BJ (cell line): Measurements from ENCODE around the gene EAF1. TPM values are rescaled to one million over a fixed set of nuclear protein-coding genes. Genes with fewer than 3 reads are reported as not detected.
"Not testable (repeated sequence)": the region's sequence is repeated elsewhere in the genome, so short reads cannot be mapped to it uniquely, and the experiment has no call there.

ENCODE experiments used
- CTCF ChIA-PET: fragments of 350-600 bp; formaldehyde crosslinking; extraction: SDS; loops from one replicate; lab custom pipeline; 2021; ENCODE audit warnings: antibody characterized with exemption, inconsistent platforms; lab: Yijun Ruan, JAX
- POLR2A ChIA-PET: fragments of 300-600 bp; sonication (Branson Sonifier 250); formaldehyde crosslinking; extraction: SDS; loops from one replicate; lab custom pipeline; 2021; ENCODE audit warnings: antibody characterized with exemption; lab: Charles Lee
- DNase-seq: peaks from one replicate; pipeline ENCODE4 v3.0.0-alpha.2; 2011; ENCODE audit warnings: low read depth
- H3K27me3 ChIP-seq: 2 replicates; pipeline ENCODE4 v1.6.0; 2011; ENCODE audit warnings: low read length; ENCODE audit not compliant: control insufficient read depth, insufficient read depth
- H3K36me3 ChIP-seq: 2 replicates; pipeline ENCODE4 v1.5.1; 2011; ENCODE audit warnings: low read length; ENCODE audit not compliant: control insufficient read depth, insufficient read depth
- H3K4me3 ChIP-seq: 2 replicates; pipeline ENCODE4 v1.5.1; 2011; ENCODE audit warnings: low read depth, mild to moderate bottlenecking, control low read depth, low read length
- polyA plus RNA-seq: library from polyadenylated mRNA; depleted of rRNA; stranded (reverse); fragments of >200 nt; gene quantifications from 2 replicates; pipeline ENCODE4 v1.2.3, GENCODE V29; 2011
- TF ChIP-seq, protein P1 (sequence below): IDR thresholded peaks from 2 replicates; pipeline ENCODE4 v1.5.1; 2011; ENCODE audit warnings: low read depth, mild to moderate bottlenecking, control low read depth, inconsistent platforms, low read length, moderate library complexity; ENCODE audit not compliant: insufficient read depth

EAF1 gene
- polyA plus RNA-seq, 1 experiment, result 8.6 TPM

DNA sequence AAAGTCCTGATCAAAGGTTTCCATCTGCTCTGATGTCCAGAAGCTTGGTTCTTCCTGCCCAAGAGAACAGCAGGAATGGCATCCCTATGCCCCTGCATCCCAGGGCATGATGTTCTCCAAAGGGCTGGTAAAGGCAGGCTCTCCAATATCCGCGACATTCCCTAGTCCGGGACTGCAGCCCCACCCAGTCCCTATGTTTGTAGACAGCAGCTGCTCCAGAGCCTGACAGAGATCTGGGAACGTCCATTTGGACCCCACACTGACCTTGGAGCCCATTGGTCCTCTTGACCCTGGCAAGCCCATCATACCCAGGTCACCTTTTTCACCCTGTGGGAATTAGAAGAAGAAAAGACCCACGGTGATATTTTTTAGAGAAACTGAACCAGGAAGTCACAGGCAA is 47.8 kb downstream of the EAF1 start:
- Histone ChIP-seq H3K4me3 (no peak overlapping the region), H3K27me3 (peaks cover 3% of the 10 kb centered on the region; the same call in 1 of the 2 replicates), H3K36me3 (no peaks in the 10 kb centered on the region)
- ChIA-PET POLR2A (no interaction called here), CTCF (interaction anchor here (1.2 kb wide), 1 partner anchor 21 kb away, joined by 3 read pairs; no protein-coding TSS in a partner anchor)
- no peak for DNase-seq
- TF ChIP-seq, protein P1, sequence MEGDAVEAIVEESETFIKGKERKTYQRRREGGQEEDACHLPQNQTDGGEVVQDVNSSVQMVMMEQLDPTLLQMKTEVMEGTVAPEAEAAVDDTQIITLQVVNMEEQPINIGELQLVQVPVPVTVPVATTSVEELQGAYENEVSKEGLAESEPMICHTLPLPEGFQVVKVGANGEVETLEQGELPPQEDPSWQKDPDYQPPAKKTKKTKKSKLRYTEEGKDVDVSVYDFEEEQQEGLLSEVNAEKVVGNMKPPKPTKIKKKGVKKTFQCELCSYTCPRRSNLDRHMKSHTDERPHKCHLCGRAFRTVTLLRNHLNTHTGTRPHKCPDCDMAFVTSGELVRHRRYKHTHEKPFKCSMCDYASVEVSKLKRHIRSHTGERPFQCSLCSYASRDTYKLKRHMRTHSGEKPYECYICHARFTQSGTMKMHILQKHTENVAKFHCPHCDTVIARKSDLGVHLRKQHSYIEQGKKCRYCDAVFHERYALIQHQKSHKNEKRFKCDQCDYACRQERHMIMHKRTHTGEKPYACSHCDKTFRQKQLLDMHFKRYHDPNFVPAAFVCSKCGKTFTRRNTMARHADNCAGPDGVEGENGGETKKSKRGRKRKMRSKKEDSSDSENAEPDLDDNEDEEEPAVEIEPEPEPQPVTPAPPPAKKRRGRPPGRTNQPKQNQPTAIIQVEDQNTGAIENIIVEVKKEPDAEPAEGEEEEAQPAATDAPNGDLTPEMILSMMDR, result no peak

DNA sequence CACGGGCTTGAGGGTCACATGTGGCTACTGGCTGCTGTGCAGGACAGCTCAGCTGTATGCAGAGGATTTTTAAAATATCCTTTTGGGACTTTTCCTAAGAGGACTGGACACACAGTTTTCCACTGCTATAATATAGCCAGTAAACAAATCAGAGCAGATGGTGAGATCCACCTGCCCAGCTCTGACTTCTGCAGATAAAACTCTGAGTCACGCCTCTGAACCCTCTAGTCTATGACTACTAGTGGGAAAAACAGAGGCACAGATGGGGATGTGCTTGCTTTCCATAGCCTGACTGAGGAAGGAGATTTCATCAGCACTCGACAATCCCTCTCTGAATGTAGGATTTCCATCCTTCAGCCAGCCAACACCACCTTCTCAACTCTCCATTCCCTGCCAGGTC is 49.0 kb downstream of the EAF1 start:
- ChIA-PET CTCF (no interaction called here), POLR2A (no interaction called here)
- H3K36me3 ChIP-seq, result no peaks in the 10 kb centered on the region
- no peaks in the 10 kb centered on the region for H3K27me3 ChIP-seq
- no peak for DNase-seq
- no peak overlapping the region for H3K4me3 ChIP-seq
- TF ChIP-seq, protein P1, result no peak

DNA sequence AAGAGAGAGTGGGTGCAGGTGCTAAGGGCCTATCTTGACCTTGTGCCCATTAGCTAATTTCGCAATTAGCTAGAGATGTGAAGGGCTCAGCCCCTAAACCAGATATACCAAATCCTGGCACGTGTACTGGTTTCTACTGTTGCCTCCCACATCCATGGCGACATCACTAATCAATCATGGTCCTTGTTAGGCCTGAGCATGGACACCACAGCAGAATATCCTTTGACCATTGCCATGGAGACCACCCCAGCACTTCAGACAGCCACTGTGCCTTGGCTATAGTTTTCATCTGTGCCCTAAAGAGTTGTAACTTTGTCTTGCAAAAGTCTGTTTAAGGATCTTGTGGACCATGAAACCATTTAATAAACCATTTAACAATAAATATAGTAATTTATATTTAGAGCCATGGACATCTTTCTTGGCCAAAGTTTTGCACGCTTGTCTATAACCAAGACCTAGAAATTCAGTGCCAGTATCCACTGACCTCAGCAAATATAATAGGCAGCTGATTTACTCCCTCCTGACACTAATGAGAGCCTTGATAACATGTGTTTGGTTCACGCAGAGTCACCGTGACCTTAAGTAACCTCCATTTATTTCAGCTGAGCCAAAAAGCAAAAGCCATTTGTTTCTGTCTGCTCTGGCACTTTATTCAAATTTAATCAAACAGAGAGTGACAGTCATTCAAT is 50.7 kb downstream of the EAF1 start:
- no peak overlapping the region for H3K4me3 ChIP-seq
- DNase-seq, result no peak
- TF ChIP-seq, protein P1, result no peak
- POLR2A ChIA-PET, result no interaction called here
- no peaks in the 10 kb centered on the region for H3K27me3 ChIP-seq
- CTCF ChIA-PET, result interaction anchor here (1.2 kb wide), 1 partner anchor 8 kb away, joined by 3 read pairs; no protein-coding TSS in a partner anchor
- H3K36me3 ChIP-seq, result no peaks in the 10 kb centered on the region

DNA sequence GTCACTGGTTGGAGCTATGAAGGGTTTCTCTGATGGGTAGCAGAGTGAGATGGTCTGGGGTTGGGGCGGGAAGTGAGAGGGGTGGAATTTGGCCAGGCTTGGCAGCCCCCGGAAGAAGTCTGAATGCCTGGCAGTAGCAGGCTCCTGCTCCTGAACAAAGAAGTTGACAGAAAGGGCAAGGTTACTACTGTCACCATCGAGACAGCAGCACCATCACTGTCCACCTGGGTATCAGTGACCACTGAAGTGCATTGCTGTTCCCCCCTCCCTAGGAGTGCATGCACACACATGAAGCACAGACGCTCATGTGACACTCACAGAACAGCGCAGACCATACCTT is 51.2 kb downstream of the EAF1 start:
- no peak for DNase-seq
- no peaks in the 10 kb centered on the region for H3K36me3 ChIP-seq
- ChIA-PET POLR2A (no interaction called here), CTCF (no interaction called here)
- TF ChIP-seq, protein P1, result no peak
- no peaks in the 10 kb centered on the region for H3K27me3 ChIP-seq
- H3K4me3 ChIP-seq, result no peak overlapping the region

DNA sequence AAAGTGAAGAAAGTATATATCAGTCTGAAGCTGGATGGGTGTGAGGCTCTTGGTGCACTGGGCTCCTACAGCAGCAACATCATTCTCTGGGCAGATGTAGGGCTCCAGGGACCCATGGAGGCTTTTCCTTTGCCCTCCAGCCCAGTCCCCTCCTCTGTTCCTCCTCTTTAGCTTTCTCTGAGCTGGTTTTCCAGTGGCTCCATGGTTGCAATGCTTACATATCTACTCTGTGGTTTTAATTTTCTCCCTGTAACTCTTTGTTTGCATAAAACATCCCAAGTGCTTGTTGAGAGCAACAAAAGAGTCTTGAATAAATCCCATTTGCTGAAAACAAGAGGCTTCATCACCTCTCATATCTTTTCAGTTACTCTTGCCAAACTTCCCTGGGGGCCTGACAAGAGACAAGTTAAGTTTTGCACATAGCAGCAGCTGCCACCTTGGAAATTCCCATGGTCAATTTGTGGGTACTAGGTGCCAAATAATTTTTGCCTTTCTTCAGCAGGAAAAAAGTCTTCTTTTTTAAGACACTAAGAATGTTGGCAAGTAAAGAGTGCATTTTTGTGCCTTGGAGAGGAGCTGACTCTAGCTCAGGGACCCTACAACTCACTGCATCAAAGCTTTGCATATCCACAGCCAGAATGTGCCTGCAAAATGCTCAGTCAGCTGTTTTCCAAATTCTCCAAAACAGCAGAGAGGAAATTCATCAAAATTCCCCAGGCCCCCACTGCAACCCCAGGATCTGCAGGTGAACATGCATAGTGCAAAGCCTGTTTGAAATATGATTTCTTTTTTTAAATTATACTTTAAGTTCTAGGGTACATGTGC is 52.2 kb downstream of the EAF1 start:
- POLR2A ChIA-PET, result no interaction called here
- no peaks in the 10 kb centered on the region for H3K36me3 ChIP-seq
- TF ChIP-seq, protein P1, result no peak
- H3K27me3 ChIP-seq, result no peaks in the 10 kb centered on the region
- DNase-seq, result no peak
- CTCF ChIA-PET, result no interaction called here
- no peak overlapping the region for H3K4me3 ChIP-seq

DNA sequence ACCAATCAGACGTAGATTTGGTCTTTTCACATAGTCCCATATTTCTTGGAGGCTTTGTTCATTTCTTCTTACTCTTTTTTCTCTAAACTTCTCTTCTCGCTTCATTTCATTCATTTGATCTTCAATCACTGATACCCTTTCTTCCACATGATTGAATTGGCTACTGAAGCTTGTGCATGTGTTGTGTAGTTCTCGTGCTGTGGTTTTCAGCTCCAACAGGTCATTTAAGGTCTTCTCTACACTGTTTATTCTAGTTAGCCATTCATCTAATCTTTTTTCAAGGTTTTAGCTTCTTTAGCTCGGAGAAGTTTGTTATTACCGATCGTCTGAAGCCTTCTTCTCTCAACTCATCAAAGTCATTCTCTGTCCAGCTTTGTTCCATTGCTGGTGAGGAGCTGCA is 57.2 kb downstream of the EAF1 start:
- H3K4me3 ChIP-seq, POLR2A ChIA-PET, H3K27me3 ChIP-seq, H3K36me3 ChIP-seq, DNase-seq: not testable (repeated sequence)
- CTCF ChIA-PET, result interaction anchor here (0.8 kb wide), 1 partner anchor 50 kb away, joined by 3 read pairs; no protein-coding TSS in a partner anchor
